ENCODE data around the gene ARHGEF33. TPM values are rescaled to one million over a fixed set of nuclear protein-coding genes. Genes with fewer than 3 reads are reported as not detected.

The ARHGEF33 gene
- total and polyA plus RNA-seq, 2 donors from 2014 or later: 2.3 to 2.4 TPM

DNA sequence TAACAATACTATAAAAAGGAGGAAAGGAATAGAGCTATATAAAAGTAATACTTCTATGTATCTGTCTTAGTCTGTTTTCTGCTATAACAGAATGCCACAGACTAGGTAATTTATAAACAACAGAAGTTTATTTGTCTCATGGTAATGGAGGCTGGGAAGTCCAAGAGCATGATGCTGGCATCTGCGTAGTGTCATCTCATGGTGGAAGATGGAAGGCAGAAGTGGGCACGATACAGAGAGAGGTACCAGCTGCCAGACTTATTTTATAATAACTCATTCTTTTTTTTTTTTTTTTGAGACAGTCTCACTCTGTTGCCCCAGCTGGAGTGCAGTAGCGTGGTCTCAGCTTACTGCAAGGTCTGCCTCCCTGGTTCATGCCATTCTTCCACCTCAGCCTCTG is 18.2 kb upstream of the ARHGEF33 start:
- Histone ChIP-seq H3K36me3 (ENCODE audit: control insufficient read depth in 2 of 3, insufficient read depth in 3 of 3, low read length in 3 of 3) (peaks cover 0 to 8% (median 0%) of the 10 kb centered on the region in 3 donors), H3K4me1 (ENCODE audit: control insufficient read depth in 2 of 3, insufficient read depth in 2 of 3, low read depth in 1 of 3, low read length in 3 of 3) (peaks cover 0 to 10% (median 4%) of the 10 kb centered on the region in 3 donors), H3K27ac (ENCODE audit: low read depth in 2 of 2, low read length in 2 of 2) (no peak overlapping the region), H3K9ac (ENCODE audit: low read length in 3 of 3) (no peak overlapping the region), H3K9me3 (ENCODE audit: control insufficient read depth in 2 of 3, insufficient read depth in 1 of 3, low read length in 3 of 3) (peaks cover 0 to 2% (median 0%) of the 10 kb centered on the region in 3 donors), H3K27me3 (ENCODE audit: control insufficient read depth, insufficient read depth, low read length) (no peaks in the 10 kb centered on the region), H3K4me3 (ENCODE audit: low read length in 3 of 3) (no peak overlapping the region)
- no peak for TF ChIP-seq CTCF (IDR thresholded peaks at IDR 0.05; ENCODE audit: borderline replicate concordance, extremely low read depth, insufficient read depth)
- no peak for DNase-seq
- no peak for FAIRE-seq
- intact Hi-C loops (cut with DNase I): no loop called here

DNA sequence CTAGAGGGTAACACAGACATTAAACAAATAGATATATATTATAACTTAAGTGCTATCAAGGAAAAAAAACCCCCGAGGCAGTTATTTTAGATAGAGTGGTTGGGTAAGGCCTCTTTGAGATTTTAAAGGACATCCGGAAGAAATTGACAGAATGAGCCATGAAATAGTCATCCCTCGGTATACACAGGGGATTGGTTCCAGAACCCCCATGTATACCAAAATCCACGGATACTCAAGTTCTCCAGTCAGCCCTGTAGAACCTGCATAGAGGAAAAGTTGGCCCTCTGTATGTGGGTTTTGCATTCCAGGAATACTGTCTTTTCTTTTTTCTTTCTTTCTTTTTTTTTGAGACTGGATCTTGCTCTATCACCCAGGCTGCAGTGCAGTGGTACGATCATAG is 15.9 kb upstream of the ARHGEF33 start:
- FAIRE-seq: no peak
- intact Hi-C loops (cut with DNase I): no loop called here
- H3K36me3 ChIP-seq (ENCODE audit: control insufficient read depth in 2 of 3, insufficient read depth in 3 of 3, low read length in 3 of 3): no peaks in the 10 kb centered on the region

DNA sequence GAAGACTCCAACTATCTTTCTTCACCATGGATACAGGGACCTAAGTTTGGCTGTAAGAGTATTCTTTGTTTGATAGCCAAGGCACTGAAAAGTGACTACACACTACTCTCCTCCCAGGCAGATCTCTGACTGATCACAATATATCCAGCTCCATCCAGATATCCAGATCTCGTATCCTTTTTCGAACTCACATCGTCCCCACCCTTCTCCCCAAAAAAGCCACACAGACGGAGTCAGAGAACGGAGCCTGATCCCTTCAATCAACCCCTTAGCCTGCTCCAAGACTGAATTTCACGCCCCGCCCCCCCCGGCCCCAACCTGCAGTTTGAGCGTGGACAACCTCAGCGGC is 14.5 kb upstream of the ARHGEF33 start:
- peak overlapping the region; percentile 72 to 97 (median 80) for H3K9ac ChIP-seq (ENCODE audit: low read length in 3 of 3)
- peaks cover 0 to 15% (median 4%) of the 10 kb centered on the region in 3 donors for H3K4me1 ChIP-seq (ENCODE audit: control insufficient read depth in 2 of 3, insufficient read depth in 2 of 3, low read depth in 1 of 3, low read length in 3 of 3)
- peak overlapping the region in 1 of 2 donors; percentile 9 for H3K27ac ChIP-seq (ENCODE audit: low read depth in 2 of 2, low read length in 2 of 2)
- no peaks in the 10 kb centered on the region for H3K36me3 ChIP-seq (ENCODE audit: control insufficient read depth in 2 of 3, insufficient read depth in 3 of 3, low read length in 3 of 3)
- intact Hi-C loops (cut with DNase I): no loop called here
- DNase-seq: no peak
- peak overlapping the region; percentile 88 to 99 (median 98) for H3K4me3 ChIP-seq (ENCODE audit: low read length in 3 of 3)
- no peak for TF ChIP-seq CTCF (IDR thresholded peaks at IDR 0.05; ENCODE audit: borderline replicate concordance, extremely low read depth, insufficient read depth)
- no peak for FAIRE-seq
- no peaks in the 10 kb centered on the region for H3K27me3 ChIP-seq (ENCODE audit: control insufficient read depth, insufficient read depth, low read length)
- peaks cover 0 to 2% (median 0%) of the 10 kb centered on the region in 3 donors for H3K9me3 ChIP-seq (ENCODE audit: control insufficient read depth in 2 of 3, insufficient read depth in 1 of 3, low read length in 3 of 3)

More for the DNA sequence above, 15.9 kb upstream of the ARHGEF33 start:
- no peak for DNase-seq
- Histone ChIP-seq H3K4me1 (ENCODE audit: control insufficient read depth in 2 of 3, insufficient read depth in 2 of 3, low read depth in 1 of 3, low read length in 3 of 3) (peaks cover 0 to 15% (median 4%) of the 10 kb centered on the region in 3 donors), H3K27ac (ENCODE audit: low read depth in 2 of 2, low read length in 2 of 2) (no peak overlapping the region), H3K27me3 (ENCODE audit: control insufficient read depth, insufficient read depth, low read length) (no peaks in the 10 kb centered on the region), H3K4me3 (ENCODE audit: low read length in 3 of 3) (no peak overlapping the region), H3K9ac (ENCODE audit: low read length in 3 of 3) (no peak overlapping the region), H3K9me3 (ENCODE audit: control insufficient read depth in 2 of 3, insufficient read depth in 1 of 3, low read length in 3 of 3) (peaks cover 0 to 2% (median 0%) of the 10 kb centered on the region in 3 donors)
- no peak for TF ChIP-seq CTCF (IDR thresholded peaks at IDR 0.05; ENCODE audit: borderline replicate concordance, extremely low read depth, insufficient read depth)
